Progenitor cell of endocrine pancreas (in vitro differentiated cells): ENCODE results near the gene BICDL2. TPM values are rescaled to one million over a fixed set of nuclear protein-coding genes. Genes with fewer than 3 reads are reported as not detected.

Experiments used
- DNase-seq: peaks from one replicate; pipeline ENCODE4 v3.0.0; 2021; ENCODE audit warnings: low spot score; ENCODE audit not compliant: unreplicated experiment
- H3K27ac Mint-ChIP-seq: 2 replicates; pipeline ENCODE4 v1.8.0; 2021; ENCODE audit warnings: mild to moderate bottlenecking, moderate library complexity, mixed read lengths
- H3K27me3 Mint-ChIP-seq: 2 replicates; pipeline ENCODE4 v1.8.0; 2021; ENCODE audit warnings: mixed read lengths
- H3K36me3 Mint-ChIP-seq: 2 replicates; pipeline ENCODE4 v1.8.0; 2022; ENCODE audit warnings: mixed read lengths; ENCODE audit not compliant: insufficient read depth
- H3K4me1 Mint-ChIP-seq: 2 replicates; pipeline ENCODE4 v1.8.0; 2021; ENCODE audit warnings: low read depth, mixed read lengths
- H3K4me3 Mint-ChIP-seq: 2 replicates; pipeline ENCODE4 v1.8.0; 2021; ENCODE audit warnings: low read depth, mild to moderate bottlenecking, moderate library complexity, mixed read lengths
- H3K9me3 Mint-ChIP-seq: 2 replicates; pipeline ENCODE4 v1.8.0; 2021; ENCODE audit warnings: low read depth, mixed read lengths
- total RNA-seq: library from RNA; stranded (reverse); gene quantifications from 2 replicates; pipeline ENCODE4 v1.2.1, GENCODE V29; 2021
- TF ChIP-seq, protein P1 (sequence below): fragments of 200-600 bp; sonication (generic); IDR thresholded peaks from one replicate; pipeline ENCODE4 v1.5.0; 2021; ENCODE audit warnings: antibody characterized with exemption, mild to moderate bottlenecking; ENCODE audit not compliant: unreplicated experiment

The BICDL2 gene
- total RNA-seq, 1 donor from 2014 or later: 10.4 TPM

- no peaks in the 10 kb centered on the region for H3K9me3 Mint-ChIP-seq
- TF ChIP-seq, protein P1, sequence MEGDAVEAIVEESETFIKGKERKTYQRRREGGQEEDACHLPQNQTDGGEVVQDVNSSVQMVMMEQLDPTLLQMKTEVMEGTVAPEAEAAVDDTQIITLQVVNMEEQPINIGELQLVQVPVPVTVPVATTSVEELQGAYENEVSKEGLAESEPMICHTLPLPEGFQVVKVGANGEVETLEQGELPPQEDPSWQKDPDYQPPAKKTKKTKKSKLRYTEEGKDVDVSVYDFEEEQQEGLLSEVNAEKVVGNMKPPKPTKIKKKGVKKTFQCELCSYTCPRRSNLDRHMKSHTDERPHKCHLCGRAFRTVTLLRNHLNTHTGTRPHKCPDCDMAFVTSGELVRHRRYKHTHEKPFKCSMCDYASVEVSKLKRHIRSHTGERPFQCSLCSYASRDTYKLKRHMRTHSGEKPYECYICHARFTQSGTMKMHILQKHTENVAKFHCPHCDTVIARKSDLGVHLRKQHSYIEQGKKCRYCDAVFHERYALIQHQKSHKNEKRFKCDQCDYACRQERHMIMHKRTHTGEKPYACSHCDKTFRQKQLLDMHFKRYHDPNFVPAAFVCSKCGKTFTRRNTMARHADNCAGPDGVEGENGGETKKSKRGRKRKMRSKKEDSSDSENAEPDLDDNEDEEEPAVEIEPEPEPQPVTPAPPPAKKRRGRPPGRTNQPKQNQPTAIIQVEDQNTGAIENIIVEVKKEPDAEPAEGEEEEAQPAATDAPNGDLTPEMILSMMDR: no peak
- H3K27ac Mint-ChIP-seq: no peak overlapping the region
- H3K27me3 Mint-ChIP-seq: no peaks in the 10 kb centered on the region
- H3K4me3 Mint-ChIP-seq: no peak overlapping the region
- no peaks in the 10 kb centered on the region for H3K4me1 Mint-ChIP-seq
- H3K36me3 Mint-ChIP-seq: peaks cover 1% of the 10 kb centered on the region
- DNase-seq: no peak
These were observed 36.2 kb downstream of the BICDL2 start for GRCh38 chr16:3000540-3000939.

- TF ChIP-seq, protein P1: no peak
- H3K9me3 Mint-ChIP-seq: no peaks in the 10 kb centered on the region
- no peak overlapping the region for H3K27ac Mint-ChIP-seq
- H3K4me1 Mint-ChIP-seq: no peaks in the 10 kb centered on the region
- no peak for DNase-seq
- no peaks in the 10 kb centered on the region for H3K27me3 Mint-ChIP-seq
- no peak overlapping the region for H3K4me3 Mint-ChIP-seq
- H3K36me3 Mint-ChIP-seq: peaks cover 1% of the 10 kb centered on the region
These were observed 36.8 kb downstream of the BICDL2 start for GRCh38 chr16:2999929-3000328.

DNA sequence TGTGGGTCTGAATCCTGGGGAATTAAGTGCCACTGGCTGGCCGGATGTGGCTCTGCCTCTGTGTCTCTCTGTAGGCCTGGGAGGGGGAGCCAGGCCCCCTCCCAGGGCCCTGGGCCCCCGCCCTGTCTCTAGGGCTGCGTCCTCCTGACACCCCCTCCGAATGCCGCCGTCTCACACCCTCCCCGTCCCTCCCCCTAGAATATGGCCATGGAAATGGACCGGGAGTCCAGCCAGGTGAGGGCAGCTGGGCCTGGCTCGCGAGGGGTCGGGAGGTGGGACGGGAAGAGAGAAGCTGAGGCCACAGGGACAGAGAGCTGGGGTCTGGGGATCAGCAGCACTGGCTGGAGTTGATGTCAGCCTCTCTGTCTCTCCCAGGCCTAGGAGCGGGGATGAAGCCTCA, 40.4 kb downstream of the BICDL2 start:
- no peaks in the 10 kb centered on the region for H3K9me3 Mint-ChIP-seq
- H3K36me3 Mint-ChIP-seq: no peaks in the 10 kb centered on the region
- DNase-seq: no peak
- H3K4me3 Mint-ChIP-seq: no peak overlapping the region
- no peaks in the 10 kb centered on the region for H3K4me1 Mint-ChIP-seq
- TF ChIP-seq, protein P1: no peak
- no peaks in the 10 kb centered on the region for H3K27me3 Mint-ChIP-seq
- no peak overlapping the region for H3K27ac Mint-ChIP-seq

GRCh38 chr16:2992383-2993081, 44.2 kb downstream of the BICDL2 start:
- TF ChIP-seq, protein P1: no peak
- peaks cover 2% of the 10 kb centered on the region for H3K4me1 Mint-ChIP-seq
- H3K27me3 Mint-ChIP-seq: no peaks in the 10 kb centered on the region

DNA sequence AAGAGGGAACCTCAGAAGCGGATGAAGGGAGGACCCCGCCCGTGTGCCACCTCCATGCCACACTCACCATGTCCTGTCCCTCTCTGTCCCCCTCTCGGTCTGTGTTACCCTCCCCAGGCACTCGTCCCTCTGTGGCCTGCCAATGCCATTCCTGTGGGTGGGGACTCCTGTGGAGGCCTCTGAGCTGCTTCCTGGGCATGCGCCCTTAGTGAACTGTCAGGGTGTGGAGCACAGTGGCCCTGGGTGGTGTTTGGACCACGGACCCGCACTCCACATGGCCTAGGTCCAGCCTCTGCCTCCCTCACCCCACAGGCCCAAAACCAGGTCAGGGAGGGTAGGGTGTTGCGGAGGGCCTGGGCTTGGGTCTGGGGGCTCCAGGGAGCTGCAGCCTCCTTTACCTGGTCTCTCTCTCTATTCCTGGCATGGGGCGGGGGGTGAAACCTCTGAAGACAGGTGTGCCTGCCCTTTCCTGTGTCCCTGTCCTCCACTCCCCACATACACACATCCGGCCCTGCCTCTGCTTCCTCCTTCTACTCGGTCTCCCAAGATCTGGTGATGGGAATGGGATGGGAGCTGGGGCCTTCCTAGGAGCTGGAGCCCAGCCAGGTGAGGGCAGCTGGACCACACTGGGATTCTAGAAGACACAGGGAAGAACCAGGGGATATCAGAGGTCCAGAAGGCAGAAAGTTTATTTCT, 45.0 kb downstream of the BICDL2 start:
- Mint-ChIP-seq H3K36me3 (no peaks in the 10 kb centered on the region), H3K4me1 (peaks cover 2% of the 10 kb centered on the region), H3K9me3 (no peaks in the 10 kb centered on the region), H3K4me3 (no peak overlapping the region), H3K27ac (no peak overlapping the region), H3K27me3 (no peaks in the 10 kb centered on the region)
- DNase-seq: no peak
- TF ChIP-seq, protein P1: no peak

More at GRCh38 chr16:2992383-2993081, 44.2 kb downstream of the BICDL2 start:
- no peak overlapping the region for H3K4me3 Mint-ChIP-seq
- no peaks in the 10 kb centered on the region for H3K36me3 Mint-ChIP-seq
- no peak overlapping the region for H3K27ac Mint-ChIP-seq
- no peaks in the 10 kb centered on the region for H3K9me3 Mint-ChIP-seq
- DNase-seq: no peak
